DMS153 treated with DMSO at 0.1 percent for 48 hours (cell line): ENCODE results near the gene CACNA2D1.

Source experiments
- DNase-seq: peaks from one replicate; lab custom pipeline; 2025; ENCODE audit not compliant: unreplicated experiment; lab: John Stamatoyannopoulos, UW

The CACNA2D1 gene

DNA sequence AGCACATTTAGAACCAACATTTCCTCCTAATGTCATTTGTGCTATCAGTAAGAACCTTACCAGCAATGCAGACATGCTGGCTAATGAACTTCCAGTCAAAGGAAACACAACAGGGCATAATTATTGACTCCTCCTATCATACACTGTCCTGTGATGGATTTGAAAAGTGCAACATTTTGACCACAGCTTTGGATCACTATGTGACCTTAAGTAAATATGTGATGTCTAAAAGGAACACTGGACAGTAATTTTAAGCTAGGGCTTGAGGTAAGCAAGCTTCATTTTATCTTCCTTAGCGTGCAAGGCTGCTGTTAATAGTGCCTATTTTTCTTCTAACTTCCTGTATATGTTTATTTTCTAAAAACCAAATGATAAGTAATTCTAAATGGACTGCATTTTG, 433.2 kb downstream of the CACNA2D1 start:
- no peak for DNase-seq

GRCh38 chr7:82007315-82007714, 436.3 kb downstream of the CACNA2D1 start:
- DNase-seq, result no peak

- DNase-seq, result no peak
Measured at GRCh38 chr7:82005056-82005455, 438.5 kb downstream of the CACNA2D1 start.

DNA sequence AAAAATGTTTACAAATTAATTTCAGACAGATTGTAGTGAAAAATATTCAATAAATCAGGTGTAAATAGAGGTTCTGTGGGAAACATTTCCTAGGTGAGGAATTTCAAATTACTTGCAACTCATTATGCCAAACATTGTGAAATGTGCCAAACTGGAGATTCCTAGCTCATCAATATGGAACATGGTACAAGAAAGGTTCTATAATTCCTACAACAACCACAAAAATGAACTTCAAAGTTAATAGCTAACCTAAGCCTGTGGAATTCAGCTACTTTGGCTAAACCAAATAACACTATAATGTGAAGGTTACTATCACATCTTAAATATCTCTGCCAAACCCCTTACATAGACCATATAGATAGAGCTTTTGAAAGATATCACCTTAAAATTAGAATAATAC, 450.4 kb downstream of the CACNA2D1 start:
- no peak for DNase-seq

GRCh38 chr7:81990395-81990794, 453.2 kb downstream of the CACNA2D1 start:
- no peak for DNase-seq

GRCh38 chr7:81986723-81987470, 456.7 kb downstream of the CACNA2D1 start:
- no peak for DNase-seq

DNA sequence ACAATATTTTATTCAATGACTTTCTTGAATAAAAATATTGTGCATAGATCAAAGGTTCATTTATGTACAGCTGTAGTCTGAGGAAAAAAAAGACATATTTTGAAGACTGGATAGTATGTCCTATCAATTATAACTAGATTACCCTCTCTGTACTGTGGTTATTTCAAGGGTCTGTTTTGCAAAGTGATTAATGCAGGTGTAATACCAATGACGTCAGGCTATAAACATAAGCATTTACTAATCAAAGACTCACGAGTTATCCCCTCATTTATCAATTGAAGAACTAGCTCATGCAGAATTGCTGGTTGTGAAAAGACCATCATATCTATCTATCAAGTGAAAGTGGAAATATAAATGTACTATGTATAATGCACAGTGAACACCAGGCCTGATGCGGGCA, 460.2 kb downstream of the CACNA2D1 start:
- DNase-seq, result no peak

DNA sequence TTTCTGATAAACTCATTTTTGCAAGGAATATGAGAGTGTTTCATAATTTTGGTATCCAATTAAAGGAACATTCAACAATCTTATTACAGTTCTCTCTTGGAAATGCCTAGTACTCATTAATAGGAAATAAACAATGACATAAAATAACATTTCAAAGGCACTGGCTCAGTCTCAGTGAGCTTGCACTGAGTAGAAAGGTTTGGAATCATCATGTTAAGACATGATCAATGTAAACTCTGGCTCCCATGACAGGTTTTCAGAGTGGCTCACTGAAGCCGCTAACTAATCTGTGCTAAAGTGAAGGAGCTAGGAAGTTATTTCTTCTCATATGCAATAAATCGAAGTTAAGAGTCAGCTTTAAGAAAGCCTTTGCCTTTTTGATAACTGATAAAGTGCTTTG, 470.5 kb downstream of the CACNA2D1 start:
- no peak for DNase-seq

DNA sequence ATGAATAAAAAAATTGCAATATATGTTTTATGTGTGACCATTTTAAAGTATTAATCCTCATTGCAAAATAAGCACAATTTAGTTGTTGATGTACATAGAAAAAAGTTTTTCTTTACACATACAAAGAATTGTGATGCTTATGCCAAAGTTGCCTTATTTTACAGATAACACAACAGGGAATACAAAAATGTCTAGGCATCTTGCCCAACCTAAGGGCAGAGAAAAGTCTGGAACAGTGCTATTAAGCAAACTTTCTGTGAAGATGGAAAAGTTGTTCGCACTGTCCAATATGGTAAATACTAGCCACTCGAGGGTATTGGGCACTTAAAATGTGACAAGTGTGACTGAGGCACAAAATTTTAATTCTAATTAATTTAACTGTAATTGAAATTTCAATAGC, 483.6 kb downstream of the CACNA2D1 start:
- no peak for DNase-seq

GRCh38 chr7:81957517-81957916, 486.1 kb downstream of the CACNA2D1 start:
- no peak for DNase-seq

DNA sequence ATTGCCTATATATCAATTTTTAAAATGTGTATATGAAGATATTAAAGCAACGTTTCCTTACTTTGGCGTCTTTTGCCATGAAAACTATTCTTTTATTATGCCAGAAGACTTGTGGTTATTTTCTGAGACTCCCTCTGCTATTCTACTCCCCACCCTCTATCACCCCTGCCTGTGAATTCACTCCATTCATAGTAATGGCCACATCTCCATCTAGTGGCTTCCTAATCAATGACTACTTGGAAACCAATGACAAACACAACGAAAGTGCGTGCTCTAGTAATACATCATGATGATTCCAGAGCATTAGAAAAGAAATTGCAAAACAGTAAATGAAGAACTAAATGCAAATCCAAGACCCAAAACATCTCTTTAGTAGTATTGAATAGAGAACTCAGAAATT, 487.1 kb downstream of the CACNA2D1 start:
- DNase-seq, result no peak

DNA sequence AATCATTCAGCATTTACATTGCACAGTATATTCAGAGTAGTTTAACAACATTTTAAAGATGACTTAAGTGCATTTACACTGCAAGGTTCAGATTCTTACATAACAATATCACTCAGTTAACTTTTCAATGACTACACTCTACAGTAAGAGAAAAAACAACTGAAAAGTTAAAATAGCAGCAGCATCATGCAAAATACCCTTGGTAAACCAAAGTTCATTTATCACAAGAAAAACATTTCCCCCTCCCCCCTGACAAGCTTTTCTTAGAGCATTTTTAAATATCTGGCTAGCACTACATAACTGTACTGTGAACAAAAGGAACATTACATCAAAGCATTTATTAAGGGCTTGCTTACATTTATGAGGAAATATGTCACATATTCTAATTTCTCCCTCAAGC, 494.3 kb downstream of the CACNA2D1 start:
- DNase-seq, result no peak

DNA sequence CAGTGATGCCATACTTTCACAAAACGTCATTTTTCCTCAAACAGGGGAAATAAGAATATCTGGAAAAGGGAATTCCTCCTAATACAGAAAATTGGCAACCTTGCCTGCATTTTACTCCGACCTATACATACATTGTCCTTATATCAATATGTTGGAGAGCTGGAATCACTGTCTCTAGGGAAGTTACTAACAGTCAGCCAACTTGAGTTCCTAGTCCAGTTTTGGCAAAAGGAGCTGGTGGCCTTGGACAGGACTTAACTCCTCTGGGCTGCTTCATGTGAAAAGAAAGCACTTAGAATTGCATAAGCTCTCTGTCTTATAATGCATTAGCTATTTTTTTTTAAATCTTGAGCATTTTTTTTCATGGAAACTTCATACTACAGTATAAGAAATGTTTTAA, 499.5 kb downstream of the CACNA2D1 start:
- DNase-seq, result no peak

- DNase-seq, result no peak
Measured at GRCh38 chr7:81937091-81937490, 506.5 kb downstream of the CACNA2D1 start.

DNA sequence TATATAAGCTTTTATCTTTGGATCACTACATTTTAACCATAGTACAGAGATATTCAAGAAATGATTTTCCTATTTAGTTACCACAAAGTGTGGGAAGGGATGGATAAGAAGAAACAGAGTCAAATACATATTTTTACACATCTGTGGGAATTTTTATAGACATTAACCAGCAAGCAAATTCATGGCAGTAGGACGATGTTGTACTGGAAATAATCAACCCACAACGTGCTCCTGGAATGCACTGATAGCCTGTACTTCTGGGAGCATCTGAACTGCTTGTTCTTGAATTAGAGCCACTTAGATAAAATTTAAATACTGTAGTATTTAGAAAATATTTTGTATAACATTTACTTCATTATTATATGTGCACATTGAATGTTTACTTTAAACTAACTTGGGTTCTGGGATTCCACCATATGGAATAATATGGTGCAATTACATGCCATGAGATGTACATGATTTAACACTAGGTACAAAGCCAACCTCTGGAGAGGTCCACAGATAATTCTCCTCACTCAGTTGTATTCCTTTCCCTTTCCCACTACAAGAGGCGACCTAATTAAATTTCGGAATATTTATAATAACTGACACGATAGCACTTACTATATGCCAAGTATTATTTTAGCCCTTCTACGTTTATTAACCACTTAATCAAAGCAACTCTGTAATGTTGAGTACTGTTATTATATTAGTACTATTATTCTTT, 508.8 kb downstream of the CACNA2D1 start:
- DNase-seq, result no peak

DNA sequence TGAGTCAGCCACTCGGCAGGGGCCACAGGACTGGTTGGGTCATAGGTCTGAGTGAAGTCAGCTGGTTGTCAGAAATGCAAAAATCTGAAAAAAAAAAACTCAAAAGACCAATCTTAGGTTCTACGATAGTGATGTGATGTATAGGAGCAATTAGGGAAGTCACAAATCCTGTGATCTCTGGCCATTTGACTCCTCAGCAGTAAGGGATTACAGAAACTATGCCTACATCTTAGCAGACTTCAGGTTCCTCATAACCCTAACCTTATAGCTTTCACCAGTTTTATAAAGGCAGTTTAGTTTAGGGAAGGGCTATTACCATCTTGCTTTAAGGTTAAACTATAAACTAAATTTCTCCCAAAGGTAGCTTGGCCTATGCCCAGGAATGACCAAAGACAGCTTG, 510.6 kb downstream of the CACNA2D1 start:
- no peak for DNase-seq

DNA sequence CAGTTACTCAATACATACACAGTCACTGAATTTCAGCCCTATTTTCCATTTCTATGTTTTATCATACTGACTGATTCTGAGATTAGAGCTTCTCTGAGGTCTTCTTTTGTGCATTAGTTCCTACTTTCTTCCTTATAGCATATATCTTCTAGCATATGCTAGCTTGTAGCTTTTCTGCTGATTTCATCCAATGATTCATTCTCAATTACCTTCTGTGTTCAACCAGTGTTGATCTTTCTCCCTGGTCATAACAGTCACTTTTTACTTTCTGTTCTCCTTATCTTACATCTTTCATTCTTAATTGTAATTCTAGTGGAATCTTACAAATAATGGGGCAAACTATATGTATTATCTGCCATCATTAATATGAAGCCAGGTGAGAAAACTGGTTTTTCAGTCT, 514.2 kb downstream of the CACNA2D1 start:
- DNase-seq, result no peak

- DNase-seq, result no peak
Measured at GRCh38 chr7:81926154-81926553, 517.4 kb downstream of the CACNA2D1 start.

DNA sequence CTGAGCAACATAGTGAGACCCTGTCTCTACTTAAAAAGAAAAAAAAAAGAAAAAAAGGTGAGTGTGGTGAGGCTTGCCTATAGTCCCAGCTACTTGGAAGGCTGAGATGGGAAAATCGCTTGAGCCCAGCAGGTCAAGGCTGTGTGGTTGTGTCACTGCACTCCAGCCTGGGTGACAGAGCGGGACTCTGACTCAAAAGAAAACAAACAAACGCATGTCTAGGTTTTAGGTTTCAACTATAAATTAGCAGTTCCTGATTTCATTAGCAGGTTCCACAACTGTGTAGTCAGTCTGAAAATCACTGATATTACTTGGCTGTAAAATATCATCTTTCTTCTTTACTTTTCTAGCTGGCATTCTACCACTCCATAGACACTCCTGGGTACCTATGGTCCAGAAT, 518.0 kb downstream of the CACNA2D1 start:
- DNase-seq, result no peak

DNA sequence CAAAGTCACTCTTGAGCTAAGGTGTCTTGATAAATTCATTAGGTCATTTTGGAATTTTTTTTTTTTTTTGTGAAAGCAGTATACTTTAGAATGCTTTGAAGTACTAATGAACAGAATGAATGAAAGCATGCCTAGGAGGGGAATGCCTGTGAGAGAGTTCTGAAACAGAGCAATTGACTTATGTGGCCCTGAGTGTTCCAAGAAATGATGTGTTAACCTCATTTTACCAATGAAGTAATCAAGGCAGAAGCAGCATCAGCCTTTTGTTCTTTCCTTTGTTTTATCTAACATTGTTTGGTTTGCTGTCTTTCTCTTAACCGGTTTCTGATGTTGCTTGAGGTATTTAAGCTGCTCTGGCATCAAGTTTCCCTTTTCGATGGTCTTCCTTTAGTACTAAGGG, 519.1 kb downstream of the CACNA2D1 start:
- no peak for DNase-seq

DNA sequence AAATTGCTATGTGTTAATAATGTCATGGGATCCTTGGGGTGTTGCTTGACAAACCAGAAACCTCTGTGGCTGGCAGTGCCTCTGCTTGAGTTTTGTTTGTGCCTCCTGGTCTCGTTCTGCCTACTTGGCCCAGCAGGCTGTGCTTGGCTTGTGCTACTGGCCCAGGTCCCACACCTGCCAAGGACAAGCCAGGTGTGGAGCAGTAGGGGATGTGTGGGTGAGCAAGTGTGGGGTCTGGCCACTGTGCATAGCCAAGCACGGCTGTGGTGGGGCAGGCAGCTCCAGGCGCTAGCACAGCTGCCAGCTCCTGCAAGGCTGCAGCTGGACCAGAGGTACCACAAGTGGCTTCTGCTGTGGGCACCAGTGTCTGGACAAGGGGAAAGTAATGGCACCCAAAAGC, 524.1 kb downstream of the CACNA2D1 start:
- DNase-seq, result no peak

DNA sequence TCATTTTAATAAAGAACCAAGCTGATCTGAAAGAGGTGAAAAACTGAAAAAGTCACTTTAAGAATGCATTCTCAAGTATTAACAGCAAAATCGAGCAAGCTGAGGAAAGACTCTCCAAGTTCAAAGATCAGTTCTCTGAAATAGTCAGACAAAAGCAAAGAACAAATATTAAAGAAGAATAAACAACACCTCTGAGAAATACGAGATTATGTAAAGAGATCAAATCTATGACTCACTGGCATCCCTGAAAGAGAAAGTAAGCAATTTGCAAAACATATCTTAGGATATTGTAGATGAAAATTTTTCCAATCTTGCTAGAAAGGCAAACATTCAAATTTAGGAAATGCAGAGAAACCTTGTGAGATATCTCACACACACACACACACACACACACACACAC, 535.4 kb downstream of the CACNA2D1 start:
- no peak for DNase-seq

- no peak for DNase-seq
Measured at GRCh38 chr7:81903115-81903514, 540.5 kb downstream of the CACNA2D1 start.
